Measurements from ENCODE around the gene ACSL1. TPM values are rescaled to one million over a fixed set of nuclear protein-coding genes. Genes with fewer than 3 reads are reported as not detected.

ACSL1 gene, protein sequence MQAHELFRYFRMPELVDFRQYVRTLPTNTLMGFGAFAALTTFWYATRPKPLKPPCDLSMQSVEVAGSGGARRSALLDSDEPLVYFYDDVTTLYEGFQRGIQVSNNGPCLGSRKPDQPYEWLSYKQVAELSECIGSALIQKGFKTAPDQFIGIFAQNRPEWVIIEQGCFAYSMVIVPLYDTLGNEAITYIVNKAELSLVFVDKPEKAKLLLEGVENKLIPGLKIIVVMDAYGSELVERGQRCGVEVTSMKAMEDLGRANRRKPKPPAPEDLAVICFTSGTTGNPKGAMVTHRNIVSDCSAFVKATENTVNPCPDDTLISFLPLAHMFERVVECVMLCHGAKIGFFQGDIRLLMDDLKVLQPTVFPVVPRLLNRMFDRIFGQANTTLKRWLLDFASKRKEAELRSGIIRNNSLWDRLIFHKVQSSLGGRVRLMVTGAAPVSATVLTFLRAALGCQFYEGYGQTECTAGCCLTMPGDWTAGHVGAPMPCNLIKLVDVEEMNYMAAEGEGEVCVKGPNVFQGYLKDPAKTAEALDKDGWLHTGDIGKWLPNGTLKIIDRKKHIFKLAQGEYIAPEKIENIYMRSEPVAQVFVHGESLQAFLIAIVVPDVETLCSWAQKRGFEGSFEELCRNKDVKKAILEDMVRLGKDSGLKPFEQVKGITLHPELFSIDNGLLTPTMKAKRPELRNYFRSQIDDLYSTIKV
- polyA plus RNA-seq (2011; rRNA removed) = 12.4 and 14.7 TPM in 2 replicates
- polyA plus RNA-seq (2012; cell fraction: cytosol; rRNA removed) = 4.3 and 4.8 TPM in 2 replicates
- 4.1 and 6.0 TPM in 2 replicates for polyA plus RNA-seq (2012; cell fraction: nucleus; rRNA removed)
- polyA plus RNA-seq (2017; fragmentation: RNase III; extraction: RNeasy Plus Mini Kit Qiagen cat#74134 plus additional on column Dnase treatment) = 9.4 to 10.7 TPM (median 10.0 TPM) in 3 replicates
- 16.0 and 18.6 TPM in 2 replicates for polyA minus RNA-seq (2011; rRNA and poly(A)+ RNA removed)

DNA sequence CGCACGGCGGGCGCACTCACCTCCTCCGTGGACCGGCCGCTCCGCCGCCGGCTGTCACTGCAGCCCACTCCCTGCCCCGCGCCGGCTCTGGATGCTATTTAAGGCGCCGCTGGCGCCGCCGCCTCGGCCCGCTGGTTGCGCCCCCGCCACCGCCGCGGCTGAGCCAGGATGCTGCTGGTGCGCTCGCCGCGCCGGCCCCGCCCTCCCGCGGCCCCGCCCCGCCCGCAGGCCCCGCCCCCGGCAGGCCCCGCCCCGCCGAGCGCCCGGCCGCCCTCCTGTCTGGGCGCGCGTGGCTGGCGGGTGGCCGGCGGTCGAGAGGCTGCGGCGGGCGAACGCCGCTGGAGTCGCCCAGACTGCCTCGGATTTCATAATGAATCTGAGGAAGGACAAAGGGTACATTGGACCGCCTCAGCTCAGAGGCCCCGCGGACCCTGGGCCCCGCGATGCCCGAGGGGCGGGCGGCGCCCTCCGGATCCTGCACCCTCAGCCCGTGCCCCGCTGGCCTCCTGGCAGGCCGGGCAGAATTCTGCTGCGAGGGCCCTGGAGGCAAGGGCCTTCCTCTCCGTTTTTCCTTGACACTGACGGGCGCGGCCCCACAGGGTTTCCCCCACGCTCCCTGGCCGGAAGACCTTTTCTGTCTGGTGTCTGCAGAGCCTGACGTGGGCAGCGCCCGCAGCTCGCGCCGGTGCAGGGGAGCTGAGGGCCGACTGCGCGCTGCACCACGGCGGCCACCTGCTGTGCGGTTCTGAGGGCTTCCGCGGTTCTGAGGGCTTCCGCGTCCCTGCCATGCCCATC lies at the start of gene ACSL1:
ACSL1 (minus strand) TSS at position 73 of the 795 bp plus-strand sequence. CDS start 22,454 bp downstream, outside the sequence.
- no peak for TF ChIP-seq RNF2 (IDR thresholded peaks at IDR 0.05; ENCODE audit: borderline replicate concordance, low read depth)
- TF ChIP-seq, protein P1, sequence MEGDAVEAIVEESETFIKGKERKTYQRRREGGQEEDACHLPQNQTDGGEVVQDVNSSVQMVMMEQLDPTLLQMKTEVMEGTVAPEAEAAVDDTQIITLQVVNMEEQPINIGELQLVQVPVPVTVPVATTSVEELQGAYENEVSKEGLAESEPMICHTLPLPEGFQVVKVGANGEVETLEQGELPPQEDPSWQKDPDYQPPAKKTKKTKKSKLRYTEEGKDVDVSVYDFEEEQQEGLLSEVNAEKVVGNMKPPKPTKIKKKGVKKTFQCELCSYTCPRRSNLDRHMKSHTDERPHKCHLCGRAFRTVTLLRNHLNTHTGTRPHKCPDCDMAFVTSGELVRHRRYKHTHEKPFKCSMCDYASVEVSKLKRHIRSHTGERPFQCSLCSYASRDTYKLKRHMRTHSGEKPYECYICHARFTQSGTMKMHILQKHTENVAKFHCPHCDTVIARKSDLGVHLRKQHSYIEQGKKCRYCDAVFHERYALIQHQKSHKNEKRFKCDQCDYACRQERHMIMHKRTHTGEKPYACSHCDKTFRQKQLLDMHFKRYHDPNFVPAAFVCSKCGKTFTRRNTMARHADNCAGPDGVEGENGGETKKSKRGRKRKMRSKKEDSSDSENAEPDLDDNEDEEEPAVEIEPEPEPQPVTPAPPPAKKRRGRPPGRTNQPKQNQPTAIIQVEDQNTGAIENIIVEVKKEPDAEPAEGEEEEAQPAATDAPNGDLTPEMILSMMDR (IDR thresholded peaks at IDR 0.05) = no peak; the same call in 2 of the 3 replicates
- TF ChIP-seq CEBPB (IDR thresholded peaks at IDR 0.05) = no peak
- peak; percentile 36 for TF ChIP-seq POLR2A (IDR thresholded peaks at IDR 0.05; ENCODE audit: low read length)
- TF ChIP-seq BHLHE40 (IDR thresholded peaks at IDR 0.05; ENCODE audit: low read depth, low read length) = no peak
- TF ChIP-seq HOXB5 (CRISPR knock-in tag; IDR thresholded peaks at IDR 0.05) = 0 out of 2 replicates have a peak, but pooled peaks have one; percentile 29
- no peak for TF ChIP-seq RARB (CRISPR knock-in tag; IDR thresholded peaks at IDR 0.05)
- no peak for TF ChIP-seq CBX2 (IDR thresholded peaks at IDR 0.05; ENCODE audit: borderline replicate concordance, low read depth)
- TF ChIP-seq, protein P2, sequence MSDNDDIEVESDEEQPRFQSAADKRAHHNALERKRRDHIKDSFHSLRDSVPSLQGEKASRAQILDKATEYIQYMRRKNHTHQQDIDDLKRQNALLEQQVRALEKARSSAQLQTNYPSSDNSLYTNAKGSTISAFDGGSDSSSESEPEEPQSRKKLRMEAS (IDR thresholded peaks at IDR 0.05) = peak; percentile 53; the same call in 1 of the 2 replicates
- no peak for TF ChIP-seq RAD21 (conservative IDR thresholded peaks at IDR 0.05 in 1 of 2, IDR thresholded peaks at IDR 0.05 in 1 of 2)
- no peak for TF ChIP-seq MAFK (IDR thresholded peaks at IDR 0.05; ENCODE audit: partially characterized antibody)
- TF ChIP-seq, protein P3, sequence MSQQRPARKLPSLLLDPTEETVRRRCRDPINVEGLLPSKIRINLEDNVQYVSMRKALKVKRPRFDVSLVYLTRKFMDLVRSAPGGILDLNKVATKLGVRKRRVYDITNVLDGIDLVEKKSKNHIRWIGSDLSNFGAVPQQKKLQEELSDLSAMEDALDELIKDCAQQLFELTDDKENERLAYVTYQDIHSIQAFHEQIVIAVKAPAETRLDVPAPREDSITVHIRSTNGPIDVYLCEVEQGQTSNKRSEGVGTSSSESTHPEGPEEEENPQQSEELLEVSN (IDR thresholded peaks at IDR 0.05; ENCODE audit: borderline replicate concordance, low read depth) = peak; percentile 25; the same call in 1 of the 2 replicates
- peak in 1 of 2 experiments; percentile 44; a peak in 1 of 5 replicates for TF ChIP-seq JUN (IDR thresholded peaks at IDR 0.05)
- TF ChIP-seq ZNF302 (CRISPR knock-in tag; IDR thresholded peaks at IDR 0.05) = no peak
- WGBS (ENCODE audit: missing lambda C conversion rate) = 22% methylated on average over 10 of the region's 94 CpGs
- CTCF ChIA-PET = interaction anchor here (1.5 kb wide), 1 partner anchor 17 kb away, joined by 4 read pairs; no protein-coding TSS in a partner anchor
- Histone ChIP-seq H3K9me3 (no peaks in the 10 kb centered on the region), H3K4me1 (0 out of 3 replicates have a peak, but pooled peaks cover 4% of the 10 kb centered on the region), H3K27ac (peak within 1 kb of the TSS; percentile 66 to 92), H3K4me2 (peak within 1 kb of the TSS; percentile 78), H3K4me3 (peak within 1 kb of the TSS; percentile 56)
- DNase-seq (ENCODE audit: low read depth in 1 of 2, low spot score in 1 of 2) (peak; percentile 41), ATAC-seq (peak; percentile 84 to 89), FAIRE-seq (no peak)
- POLR2A ChIA-PET = no interaction called here

DNA sequence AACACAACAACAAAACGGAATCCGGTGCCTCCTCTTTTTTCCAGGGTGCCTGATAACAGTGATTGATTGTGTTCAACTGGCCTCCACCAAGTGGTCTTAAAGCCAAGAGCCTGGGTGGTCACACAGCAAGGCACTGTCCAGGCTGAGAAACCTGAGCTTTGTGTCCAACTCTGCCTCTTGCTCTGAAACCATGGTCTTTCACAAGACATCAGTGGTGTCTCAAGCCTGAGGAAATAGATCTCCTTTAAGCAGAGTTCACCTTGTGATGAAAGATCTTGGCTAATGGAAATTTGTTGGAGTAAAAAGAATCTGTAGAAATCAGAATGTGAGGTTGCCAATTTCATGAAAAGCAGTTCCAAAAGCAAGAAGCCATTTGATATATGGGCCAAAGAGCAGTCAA lies 47.3 kb upstream of the ACSL1 start:
- Histone ChIP-seq H3K4me2 (no peak overlapping the region), H3K4me1 (no peaks in the 10 kb centered on the region), H3K9me3 (no peaks in the 10 kb centered on the region), H3K27ac (no peak overlapping the region), H3K4me3 (no peak overlapping the region)
- FAIRE-seq = no peak
- ChIA-PET CTCF (interaction anchor here (0.6 to 1.4 kb wide), 2 partner anchors 13 to 397 kb away, joined by 3 to 5 read pairs; no protein-coding TSS in a partner anchor), POLR2A (no interaction called here)
- no peak for ATAC-seq
- 50% methylated on average over 2 of the region's 2 CpGs for WGBS (ENCODE audit: missing lambda C conversion rate)
- no peak for DNase-seq (ENCODE audit: low read depth in 1 of 2, low spot score in 1 of 2)
- no peak for TF ChIP-seq ZNF302 (CRISPR knock-in tag; IDR thresholded peaks at IDR 0.05)
- no peak for TF ChIP-seq KDM1A (IDR thresholded peaks at IDR 0.05; ENCODE audit: low read depth)
- TF ChIP-seq, protein P3 (IDR thresholded peaks at IDR 0.05; ENCODE audit: borderline replicate concordance, low read depth) = no peak
- TF ChIP-seq CHD4 (IDR thresholded peaks at IDR 0.05; ENCODE audit: borderline replicate concordance) = no peak
- TF ChIP-seq, protein P4, sequence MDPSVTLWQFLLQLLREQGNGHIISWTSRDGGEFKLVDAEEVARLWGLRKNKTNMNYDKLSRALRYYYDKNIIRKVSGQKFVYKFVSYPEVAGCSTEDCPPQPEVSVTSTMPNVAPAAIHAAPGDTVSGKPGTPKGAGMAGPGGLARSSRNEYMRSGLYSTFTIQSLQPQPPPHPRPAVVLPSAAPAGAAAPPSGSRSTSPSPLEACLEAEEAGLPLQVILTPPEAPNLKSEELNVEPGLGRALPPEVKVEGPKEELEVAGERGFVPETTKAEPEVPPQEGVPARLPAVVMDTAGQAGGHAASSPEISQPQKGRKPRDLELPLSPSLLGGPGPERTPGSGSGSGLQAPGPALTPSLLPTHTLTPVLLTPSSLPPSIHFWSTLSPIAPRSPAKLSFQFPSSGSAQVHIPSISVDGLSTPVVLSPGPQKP (IDR thresholded peaks at IDR 0.05; ENCODE audit: low read depth, low read length) = no peak
- TF ChIP-seq, protein P5, sequence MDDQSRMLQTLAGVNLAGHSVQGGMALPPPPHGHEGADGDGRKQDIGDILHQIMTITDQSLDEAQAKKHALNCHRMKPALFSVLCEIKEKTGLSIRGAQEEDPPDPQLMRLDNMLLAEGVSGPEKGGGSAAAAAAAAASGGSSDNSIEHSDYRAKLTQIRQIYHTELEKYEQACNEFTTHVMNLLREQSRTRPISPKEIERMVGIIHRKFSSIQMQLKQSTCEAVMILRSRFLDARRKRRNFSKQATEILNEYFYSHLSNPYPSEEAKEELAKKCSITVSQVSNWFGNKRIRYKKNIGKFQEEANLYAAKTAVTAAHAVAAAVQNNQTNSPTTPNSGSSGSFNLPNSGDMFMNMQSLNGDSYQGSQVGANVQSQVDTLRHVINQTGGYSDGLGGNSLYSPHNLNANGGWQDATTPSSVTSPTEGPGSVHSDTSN (IDR thresholded peaks at IDR 0.05) = no peak
- no peak for TF ChIP-seq EHMT2 (IDR thresholded peaks at IDR 0.05; ENCODE audit: low read depth)
- TF ChIP-seq RNF2 (IDR thresholded peaks at IDR 0.05; ENCODE audit: borderline replicate concordance, low read depth) = no peak
- no peak for TF ChIP-seq TFCP2L1 (CRISPR knock-in tag; IDR thresholded peaks at IDR 0.05)
- TF ChIP-seq POLR2A (IDR thresholded peaks at IDR 0.05; ENCODE audit: low read length) = no peak
- no peak for TF ChIP-seq HOXB13 (CRISPR knock-in tag; IDR thresholded peaks at IDR 0.05; ENCODE audit: low read depth)
- TF ChIP-seq, protein P6, sequence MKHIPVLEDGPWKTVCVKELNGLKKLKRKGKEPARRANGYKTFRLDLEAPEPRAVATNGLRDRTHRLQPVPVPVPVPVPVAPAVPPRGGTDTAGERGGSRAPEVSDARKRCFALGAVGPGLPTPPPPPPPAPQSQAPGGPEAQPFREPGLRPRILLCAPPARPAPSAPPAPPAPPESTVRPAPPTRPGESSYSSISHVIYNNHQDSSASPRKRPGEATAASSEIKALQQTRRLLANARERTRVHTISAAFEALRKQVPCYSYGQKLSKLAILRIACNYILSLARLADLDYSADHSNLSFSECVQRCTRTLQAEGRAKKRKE (CRISPR knock-in tag; IDR thresholded peaks at IDR 0.05; ENCODE audit: low read depth) = no peak
- no peak for TF ChIP-seq CEBPB (IDR thresholded peaks at IDR 0.05)
- TF ChIP-seq RARB (CRISPR knock-in tag; IDR thresholded peaks at IDR 0.05) = no peak
- TF ChIP-seq HOXA7 (CRISPR knock-in tag; IDR thresholded peaks at IDR 0.05) = no peak
- no peak for TF ChIP-seq TP53 (CRISPR knock-in tag; IDR thresholded peaks at IDR 0.05)

Data from A549 (cell line).